ENCODE measurements around the gene AGAP9.
"Not testable (repeated sequence)": the region's sequence is repeated elsewhere in the genome, so short reads cannot be mapped to it uniquely, and the experiment has no call there.

Gene AGAP9

DNA sequence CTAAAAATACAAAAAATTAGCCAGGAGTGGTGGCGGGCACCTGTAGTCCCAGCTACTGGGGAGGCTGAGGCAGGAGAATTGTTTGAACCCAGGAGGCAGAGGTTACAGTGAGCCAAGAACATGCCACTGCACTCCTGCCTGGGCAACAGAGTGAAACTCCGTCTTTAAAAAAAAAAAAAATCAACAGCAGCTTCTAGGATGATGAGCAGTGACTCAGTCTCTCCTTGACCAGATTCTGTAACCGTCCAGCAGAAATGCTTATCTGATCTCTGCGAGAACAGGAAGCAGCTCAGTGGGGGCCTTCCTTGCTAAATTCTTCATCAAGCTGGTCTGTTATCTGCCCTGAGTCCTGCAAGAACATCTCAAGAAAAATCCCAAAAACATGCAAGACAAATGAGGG lies 37.5 kb downstream of the AGAP9 start:
- in situ Hi-C loops (cut with HindIII; ENCODE audit: low sequenced_read_pairs), result not testable (repeated sequence)

DNA sequence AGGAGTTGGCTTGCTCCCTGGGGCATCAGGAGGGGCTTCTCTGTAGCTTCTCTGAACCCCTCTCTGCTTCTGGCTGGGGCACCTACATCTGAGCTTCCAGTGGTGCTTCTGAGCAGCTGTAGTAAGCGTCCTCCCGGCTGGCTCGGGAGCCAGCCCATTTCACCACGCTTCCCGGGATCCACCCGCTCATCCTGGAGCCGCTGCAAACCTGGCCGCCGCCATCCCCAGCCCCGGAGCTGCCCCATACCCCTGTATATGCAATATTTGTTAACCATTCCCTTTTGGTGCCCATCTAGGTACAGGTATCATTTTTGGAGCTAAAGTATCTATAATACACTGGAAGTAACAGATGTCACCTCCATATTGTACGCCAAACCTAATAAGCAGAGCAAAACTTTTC lies 38.7 kb downstream of the AGAP9 start:
- in situ Hi-C loops (cut with HindIII; ENCODE audit: low sequenced_read_pairs), result not testable (repeated sequence)

DNA sequence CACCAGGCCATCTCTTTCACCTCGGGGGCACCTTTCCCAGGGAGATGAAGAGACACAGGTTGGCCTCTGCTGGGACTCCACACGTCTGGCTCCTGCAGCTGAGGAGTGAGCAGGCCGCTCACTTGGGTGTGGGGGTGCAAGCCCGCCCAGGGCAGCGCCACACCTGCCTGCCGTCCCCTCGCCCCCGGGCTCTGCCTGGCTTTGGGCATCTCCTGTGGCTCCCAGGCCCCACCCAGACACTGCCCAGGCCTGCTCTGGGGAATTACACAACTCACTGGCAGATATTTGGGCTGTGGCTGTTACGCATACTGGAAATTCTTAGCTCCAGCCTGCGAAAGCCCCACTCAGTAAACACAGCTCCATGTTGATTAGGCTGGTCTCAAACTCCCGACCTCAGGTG lies 39.5 kb downstream of the AGAP9 start, which contains the start of gene ANXA8:
Gene ANXA8 (minus strand): TSS at position 193 of the 400 bp plus-strand sequence. CDS start 182 bp downstream, at position 11.
- in situ Hi-C loops (cut with HindIII; ENCODE audit: low sequenced_read_pairs), result not testable (repeated sequence)

DNA sequence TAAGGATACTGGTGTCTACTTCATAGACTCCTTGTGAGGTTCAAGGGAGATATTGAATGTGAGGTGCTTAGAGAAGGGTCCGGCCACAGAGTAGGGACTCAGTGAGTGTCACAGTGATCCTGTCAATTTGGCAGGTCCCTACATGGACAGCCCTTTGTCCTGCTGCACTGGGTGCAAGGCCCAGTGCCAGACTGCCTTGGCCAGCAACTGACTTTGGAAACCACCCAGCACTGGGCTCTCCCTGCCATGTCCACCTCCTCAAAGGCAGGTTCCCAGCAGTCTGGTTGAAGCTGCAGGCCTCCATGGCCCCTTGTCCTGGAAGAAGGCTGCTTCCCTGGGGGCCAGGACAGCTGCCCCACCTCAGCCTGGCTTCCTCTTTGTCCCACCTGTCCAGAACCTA lies 41.1 kb downstream of the AGAP9 start:
- in situ Hi-C loops (cut with HindIII; ENCODE audit: low sequenced_read_pairs), result not testable (repeated sequence)

DNA sequence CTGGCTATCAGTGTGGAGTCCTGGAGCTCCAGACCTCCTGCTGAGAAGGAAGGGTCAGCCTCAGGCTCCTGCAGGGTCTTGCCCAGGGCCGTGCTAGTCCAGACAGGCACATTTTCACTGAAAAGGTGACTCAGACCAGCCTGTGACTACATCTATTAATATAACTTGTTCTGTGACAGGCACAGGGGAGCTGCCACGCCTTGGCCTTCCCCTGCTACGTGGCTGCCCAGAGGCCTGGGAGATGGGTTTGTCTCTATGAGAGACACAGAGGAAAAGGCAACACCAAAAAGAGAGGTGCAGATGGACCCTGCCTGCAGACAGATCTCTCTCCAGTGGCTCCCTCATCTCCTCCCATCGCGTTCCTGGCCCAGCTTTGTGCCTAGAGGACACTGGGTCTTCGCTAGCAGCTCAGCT lies 41.7 kb downstream of the AGAP9 start:
- in situ Hi-C loops (cut with HindIII; ENCODE audit: low sequenced_read_pairs), result not testable (repeated sequence)

DNA sequence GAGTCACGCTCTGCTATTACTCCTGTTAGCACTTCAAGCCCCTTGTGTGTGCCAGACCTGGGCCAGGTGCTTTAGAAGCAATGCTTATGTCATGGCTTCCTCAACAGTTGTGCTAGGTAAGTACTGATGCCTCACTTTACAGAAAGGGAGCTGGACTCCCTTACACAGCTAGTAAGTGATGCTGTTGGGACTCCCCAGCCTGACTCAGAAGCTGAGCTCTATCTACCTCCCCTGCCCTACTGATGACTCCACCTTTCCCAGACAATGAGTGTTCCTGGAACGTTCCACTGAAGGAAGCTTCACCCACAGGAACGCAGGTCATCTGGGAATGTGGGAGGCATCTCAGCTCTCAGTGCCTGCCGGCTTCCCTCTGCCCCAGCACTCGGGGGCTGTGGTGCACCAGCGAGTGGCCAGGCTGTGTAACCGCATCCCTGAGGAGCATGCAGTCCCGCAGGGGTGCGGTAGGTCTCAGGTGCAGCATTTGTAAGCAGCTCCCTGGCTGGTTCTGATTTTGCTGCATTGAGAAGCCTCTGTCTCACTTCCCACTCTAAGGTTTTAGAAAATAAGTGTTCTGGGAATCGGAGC lies 42.2 kb downstream of the AGAP9 start:
- in situ Hi-C loops (cut with HindIII; ENCODE audit: low sequenced_read_pairs), result not testable (repeated sequence)

DNA sequence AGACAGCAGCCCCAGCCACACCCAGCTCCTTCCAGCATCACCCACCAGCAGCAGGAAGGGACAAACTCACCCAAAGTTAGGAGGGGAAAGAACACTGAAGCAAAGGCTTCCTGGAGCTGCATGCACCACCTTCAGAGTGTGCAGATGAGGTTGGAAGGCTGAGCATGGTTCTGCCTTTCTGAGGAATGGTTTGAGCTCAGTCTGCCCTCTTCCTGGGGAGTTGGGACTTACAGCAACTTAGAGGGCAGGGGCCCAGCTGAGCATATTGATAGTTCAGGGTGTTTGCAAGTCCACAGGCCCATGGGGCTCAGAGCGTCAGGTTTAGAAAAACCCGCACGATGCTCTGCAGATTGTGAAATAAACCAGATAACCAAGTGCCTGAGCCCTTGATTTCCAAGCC lies 43.3 kb downstream of the AGAP9 start:
- in situ Hi-C loops (cut with HindIII; ENCODE audit: low sequenced_read_pairs), result not testable (repeated sequence)

DNA sequence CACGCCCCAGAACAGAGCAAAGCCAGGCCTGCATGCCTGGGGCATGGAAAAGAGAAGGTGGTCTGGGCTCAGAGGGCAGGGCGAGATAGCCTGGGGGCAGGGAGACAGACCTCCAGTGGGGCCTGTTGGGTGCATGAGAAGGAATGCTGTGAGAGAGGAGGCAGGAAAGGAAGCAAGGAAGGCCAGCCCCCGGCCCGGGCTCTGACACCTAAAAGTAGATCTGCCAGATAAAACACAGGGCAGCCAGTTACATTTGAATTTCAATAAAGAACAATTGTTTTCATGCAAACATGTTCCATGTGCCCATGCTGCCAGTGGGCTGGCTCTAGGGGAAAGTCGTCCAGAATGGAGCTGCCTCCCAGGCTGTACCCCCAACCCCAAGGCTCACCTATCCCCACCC lies 45.3 kb downstream of the AGAP9 start:
- in situ Hi-C loops (cut with HindIII; ENCODE audit: low sequenced_read_pairs), result not testable (repeated sequence)

DNA sequence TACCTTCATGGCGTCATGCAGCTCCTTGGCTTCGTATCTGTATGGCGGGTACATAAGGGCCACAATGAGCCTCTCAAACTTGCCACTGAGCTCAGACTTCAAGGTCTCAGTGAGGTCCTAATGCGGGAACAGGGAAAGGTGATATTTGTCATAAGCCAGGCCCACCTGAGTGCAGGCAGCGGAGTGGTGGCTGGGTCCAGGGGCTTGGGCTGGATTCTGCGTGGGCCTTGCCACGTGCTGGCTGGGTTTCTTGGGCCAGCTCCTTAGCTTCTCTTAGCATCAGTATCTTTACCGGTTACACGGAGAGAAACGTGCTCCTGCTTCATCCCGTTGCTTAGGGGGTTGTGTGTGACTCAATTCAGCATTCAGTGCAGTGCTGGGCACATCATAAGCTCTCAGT lies 46.4 kb downstream of the AGAP9 start:
- in situ Hi-C loops (cut with HindIII; ENCODE audit: low sequenced_read_pairs), result not testable (repeated sequence)

DNA sequence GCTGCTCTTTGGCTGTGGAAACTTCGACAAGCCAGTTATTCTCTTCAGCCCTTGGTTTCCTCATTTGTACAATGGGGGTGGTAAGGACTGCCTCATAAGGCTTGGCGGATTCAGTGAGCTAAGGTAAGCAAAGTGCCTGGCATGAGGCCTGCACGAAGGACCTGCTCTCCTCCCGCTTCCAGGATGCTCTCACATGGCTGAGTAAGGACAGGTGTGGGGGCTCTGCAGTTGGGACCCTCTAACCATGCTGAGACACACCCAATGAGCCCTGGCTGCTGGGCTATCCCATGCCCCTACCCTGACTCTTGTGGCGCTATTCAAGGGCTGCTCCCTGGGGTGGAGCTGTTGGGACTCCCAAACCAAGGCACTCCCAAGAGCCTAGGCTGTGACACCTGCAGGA lies 48.3 kb downstream of the AGAP9 start:
- in situ Hi-C loops (cut with HindIII; ENCODE audit: low sequenced_read_pairs), result not testable (repeated sequence)

DNA sequence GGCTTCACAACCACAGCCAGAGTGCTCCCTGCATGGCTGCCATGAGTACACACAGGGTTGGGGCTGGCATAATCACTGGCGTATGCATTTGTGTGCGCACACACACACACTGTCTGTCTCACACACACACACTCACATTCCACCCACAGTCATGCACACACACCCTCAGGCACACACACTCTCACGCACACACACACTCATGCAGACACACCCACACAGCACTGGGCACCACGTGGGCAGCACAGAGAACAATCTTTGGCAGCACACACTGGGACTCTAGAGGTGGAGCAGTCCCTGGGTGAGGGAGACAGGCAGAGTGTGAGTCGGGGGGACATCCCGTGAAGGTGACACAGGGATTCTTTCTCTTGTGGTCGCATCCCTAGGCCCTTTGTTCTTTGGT lies 49.9 kb downstream of the AGAP9 start:
- in situ Hi-C loops (cut with HindIII; ENCODE audit: low sequenced_read_pairs), result not testable (repeated sequence)

DNA sequence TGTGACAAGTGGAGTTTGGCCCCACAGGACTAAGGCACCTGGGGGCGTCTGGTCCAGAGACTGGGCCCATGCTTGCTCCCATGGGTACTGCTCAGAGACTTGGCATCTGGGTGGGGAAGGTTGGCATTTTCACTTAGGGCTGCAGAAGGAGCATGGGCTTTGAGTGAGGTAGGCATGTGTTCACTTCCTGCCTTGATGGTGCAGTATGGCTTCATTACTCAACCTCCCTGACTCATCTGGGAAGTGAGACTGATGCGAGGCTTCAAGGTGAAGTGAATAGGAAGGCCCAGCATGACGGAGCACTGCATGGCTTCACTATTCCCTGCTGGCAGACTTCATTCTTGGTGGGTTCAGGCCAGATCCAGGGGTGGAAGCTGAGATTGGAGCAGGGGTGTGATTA lies 50.8 kb downstream of the AGAP9 start:
- in situ Hi-C loops (cut with HindIII; ENCODE audit: low sequenced_read_pairs), result not testable (repeated sequence)

DNA sequence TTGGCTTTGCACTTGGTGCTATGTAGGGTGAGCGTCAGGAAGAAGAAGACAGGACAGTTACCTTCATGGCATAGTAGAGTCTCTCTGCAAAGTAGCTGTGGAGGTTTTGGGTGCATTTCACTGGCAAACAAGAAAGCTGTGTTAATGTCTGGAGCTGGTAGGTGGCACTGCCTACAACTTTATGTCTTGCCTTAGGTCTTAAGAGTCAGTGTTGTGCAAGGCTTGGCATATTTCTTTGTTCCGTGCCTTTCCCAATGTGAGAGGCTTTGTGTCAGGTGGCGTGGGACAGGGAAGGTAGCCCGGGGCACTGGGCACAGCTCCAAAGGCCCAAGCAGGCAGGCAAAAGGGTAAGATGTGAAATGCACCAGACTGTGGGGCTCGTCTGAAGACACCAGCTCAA lies 51.4 kb downstream of the AGAP9 start:
- in situ Hi-C loops (cut with HindIII; ENCODE audit: low sequenced_read_pairs), result not testable (repeated sequence)

DNA sequence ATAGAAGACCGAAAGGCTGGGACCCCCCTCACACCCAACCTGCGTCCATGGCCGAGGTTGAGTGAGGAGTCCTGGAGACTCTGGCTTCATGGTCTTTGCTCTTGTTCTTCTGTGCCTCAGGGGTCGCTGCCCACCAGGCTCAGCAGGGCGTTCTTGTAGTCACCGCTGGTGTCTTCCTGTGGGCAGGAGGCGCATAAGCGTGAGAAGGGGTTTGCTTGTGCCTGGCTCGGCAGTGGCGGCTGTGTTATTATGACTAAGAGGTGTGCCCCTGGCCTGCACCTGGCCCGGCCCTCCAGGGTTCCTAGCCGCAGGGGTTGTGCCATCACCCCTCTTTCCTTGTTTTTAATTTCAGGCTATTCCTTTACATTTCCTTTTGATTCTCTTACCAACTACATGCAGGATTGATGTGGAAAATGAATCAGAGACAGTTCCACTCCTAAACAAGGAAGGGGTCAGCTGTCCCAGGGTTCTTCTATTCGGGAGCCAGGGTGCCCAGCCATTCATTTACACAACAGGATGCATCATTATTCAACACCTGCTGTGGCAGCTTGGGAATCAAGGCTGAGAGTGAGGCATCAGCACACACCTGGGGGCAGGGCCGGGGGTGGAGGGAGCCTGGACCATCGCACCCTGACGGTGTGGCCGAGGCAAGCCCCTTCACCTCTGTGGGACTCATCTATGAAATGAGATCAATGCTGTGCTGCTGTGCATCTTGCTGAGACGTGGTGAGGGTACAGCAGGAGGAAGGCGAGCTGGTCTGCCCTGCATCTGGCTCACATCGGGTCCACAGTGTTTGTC lies 54.5 kb downstream of the AGAP9 start:
- in situ Hi-C loops (cut with HindIII; ENCODE audit: low sequenced_read_pairs), result not testable (repeated sequence)

DNA sequence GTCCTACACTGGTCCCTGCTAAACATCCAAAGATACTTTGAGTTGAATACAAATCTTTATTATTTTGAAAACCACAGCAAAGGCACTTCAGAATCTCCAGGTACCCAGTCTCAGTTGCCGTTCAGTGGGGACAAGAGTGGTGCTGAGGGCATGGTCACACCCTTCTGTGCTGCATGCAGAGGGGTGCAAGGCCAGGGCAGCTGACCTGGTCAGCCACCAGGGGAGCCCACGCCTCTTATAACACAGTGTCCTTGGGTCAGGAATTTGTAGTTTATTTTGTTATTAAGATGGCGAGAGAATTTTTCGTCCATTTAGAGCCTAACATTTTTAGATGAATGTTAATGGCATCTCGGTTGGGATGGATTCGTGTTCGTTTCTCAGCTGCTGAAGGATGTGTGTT lies 55.5 kb downstream of the AGAP9 start:
- in situ Hi-C loops (cut with HindIII; ENCODE audit: low sequenced_read_pairs), result not testable (repeated sequence)

DNA sequence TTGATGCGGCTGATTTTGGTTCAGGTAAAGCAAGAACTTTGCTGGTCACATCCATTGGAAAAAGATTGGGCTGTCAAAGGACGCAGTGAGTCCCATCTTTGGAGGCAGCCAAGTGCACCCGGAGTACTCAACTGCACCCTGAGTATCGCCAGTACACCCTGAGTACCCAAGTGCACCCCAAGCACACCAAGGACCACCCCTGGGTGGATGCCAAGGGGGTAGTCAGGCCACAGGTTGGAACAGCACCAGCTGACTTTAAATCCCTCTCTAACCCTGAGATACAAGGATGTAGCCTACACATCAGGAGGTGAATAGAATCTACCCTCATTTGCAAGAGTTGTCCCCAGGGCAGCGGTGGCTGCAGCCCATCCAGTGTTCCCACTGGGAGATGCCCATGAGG lies 56.0 kb downstream of the AGAP9 start:
- in situ Hi-C loops (cut with HindIII; ENCODE audit: low sequenced_read_pairs), result not testable (repeated sequence)

DNA sequence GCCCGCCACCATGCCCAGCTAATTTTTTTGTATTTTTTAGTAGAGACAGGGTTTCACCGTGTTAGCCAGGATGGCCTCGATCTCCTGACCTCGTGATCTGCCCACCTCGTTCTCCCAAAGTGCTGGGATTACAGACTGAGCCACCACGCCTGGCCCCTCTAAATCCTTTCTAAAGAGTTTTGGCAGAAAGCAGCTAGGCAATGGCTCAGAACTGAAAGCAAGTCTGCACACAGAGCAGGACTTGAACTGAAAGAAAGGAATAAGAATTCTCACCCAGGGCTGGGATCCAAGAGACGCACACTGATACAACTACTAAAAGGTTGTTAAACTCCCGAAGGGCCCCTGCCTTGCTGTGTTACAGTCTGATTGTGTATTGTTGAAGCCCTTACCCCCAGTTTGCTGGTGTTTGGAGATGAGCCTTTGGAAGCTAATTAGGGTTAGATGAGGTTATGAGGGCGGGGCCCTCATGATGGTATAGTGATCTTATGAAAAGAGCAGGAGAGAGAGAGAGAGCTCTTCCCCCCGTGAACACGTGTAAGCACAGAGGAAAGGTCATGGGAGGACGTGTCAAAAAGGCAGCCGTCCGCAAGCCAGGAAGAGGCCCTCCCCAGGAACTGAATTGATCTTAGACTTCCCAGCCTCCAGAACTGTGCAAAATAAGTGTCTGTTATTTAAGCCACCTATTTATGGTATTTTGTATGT lies 58.1 kb downstream of the AGAP9 start:
- in situ Hi-C loops (cut with HindIII; ENCODE audit: low sequenced_read_pairs), result not testable (repeated sequence)

DNA sequence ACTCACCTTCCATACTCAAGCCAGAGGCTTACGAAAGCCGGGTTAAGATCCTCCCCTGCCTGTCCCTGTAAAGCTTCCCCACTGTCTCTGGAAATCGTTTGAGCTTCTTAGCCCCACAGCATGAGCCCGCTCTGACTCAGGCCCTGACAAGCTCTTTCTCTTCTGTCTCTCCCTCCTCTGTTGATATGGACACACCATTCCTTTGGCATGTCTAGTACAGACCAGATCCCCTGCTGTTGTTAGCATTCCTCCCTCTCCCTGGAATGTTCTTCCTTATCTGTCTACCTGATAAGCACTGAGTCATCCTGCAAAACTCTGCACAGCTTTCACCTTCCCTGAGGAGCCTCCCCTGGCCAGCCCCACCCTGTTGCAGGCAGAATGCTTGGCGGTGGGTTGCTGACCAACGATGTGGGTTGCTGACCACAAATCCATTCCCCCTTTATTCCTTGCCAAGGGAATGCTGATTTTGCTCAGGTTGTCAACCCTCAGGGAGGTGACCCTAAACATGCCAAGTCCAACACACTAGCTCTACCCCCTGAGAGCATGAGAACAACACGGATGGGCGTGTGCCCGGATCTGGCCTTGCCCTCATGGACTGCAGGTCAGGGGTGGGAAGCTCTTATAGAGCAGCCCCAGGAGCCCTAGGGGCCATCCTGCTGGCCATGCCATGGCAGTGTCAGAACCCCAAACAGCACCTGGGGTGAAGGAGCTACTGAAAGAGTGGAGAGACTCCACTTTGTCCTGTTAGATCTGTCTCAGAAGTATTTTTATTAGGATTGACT lies 60.7 kb downstream of the AGAP9 start:
- in situ Hi-C loops (cut with HindIII; ENCODE audit: low sequenced_read_pairs), result not testable (repeated sequence)

DNA sequence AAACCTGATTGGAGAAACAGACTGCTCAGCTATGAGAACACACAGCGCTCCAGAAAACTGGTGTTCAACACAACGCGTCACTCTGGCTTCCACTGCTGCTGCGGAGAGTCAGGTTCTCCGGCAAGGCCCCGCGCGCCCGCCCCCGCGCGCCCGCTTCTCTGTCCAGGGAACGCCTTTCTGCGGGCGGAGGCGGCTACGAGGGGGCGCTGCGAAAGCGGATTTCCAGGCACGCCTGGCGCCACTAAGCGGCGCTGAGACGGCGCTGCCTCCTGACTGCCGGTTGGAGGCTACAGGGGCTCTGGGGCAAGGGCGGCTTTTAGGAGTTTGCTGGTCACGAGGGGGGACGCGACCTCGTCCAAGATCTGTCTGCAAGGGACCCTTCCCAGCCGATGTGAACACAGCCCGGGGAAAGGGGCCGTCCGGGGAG lies 62.2 kb downstream of the AGAP9 start:
- in situ Hi-C loops (cut with HindIII; ENCODE audit: low sequenced_read_pairs), result not testable (repeated sequence)

DNA sequence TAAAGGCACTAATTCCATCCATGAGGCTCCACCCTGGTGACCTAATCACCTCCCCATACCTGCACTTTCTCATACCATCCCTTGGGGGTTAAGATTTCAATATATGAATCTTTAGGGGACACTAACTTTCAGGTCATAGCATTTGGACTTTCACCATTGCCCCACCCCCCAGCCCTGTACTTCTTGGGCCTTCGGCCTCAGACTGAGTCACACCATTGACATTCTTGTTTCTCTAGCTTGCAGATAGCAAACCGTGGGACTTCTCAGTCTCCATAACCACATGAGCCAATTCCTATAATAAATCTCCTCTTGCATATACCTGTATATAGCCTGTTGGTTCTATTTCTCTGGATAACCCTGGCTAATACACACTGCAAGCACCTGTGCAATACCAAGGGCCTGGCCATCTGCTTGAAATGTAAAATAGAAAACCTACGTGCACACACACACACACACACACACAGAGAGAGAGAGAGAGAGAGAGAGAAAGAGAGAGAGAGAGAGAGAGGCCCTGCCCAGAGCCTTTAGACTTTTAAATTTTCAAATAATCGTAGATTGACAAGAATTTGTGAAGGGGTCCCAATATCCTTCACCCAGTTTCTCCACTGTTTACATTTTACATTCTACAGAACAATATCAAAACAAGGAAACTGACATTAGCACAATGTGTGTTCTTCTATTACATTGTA lies 64.8 kb downstream of the AGAP9 start:
- in situ Hi-C loops (cut with HindIII; ENCODE audit: low sequenced_read_pairs), result no loop called here
